HepG2 (cell line): ENCODE results near the gene RPL37A. TPM values are rescaled to one million over a fixed set of nuclear protein-coding genes. Genes with fewer than 3 reads are reported as not detected.

Source experiments
- DPF2 ChIP-seq: sonication (generic); formaldehyde crosslinking; IDR thresholded peaks from 2 replicates; pipeline ENCODE4 v1.4.0; 2020; ENCODE audit warnings: mild to moderate bottlenecking, low read depth, missing genetic modification reagents, borderline replicate concordance
- HMG20A ChIP-seq: IDR thresholded peaks from 2 replicates; pipeline ENCODE4 v1.6.1; 2016; ENCODE audit warnings: borderline replicate concordance
- KAT8 ChIP-seq: IDR thresholded peaks from 2 replicates; pipeline ENCODE4 v1.6.1; 2016; ENCODE audit warnings: missing genetic modification reagents, missing compliant biosample characterization
- MBNL3 ChIP-seq: fragments of 250-450 bp; sonication (Bioruptor Pico); conservative IDR thresholded peaks from 2 replicates; pipeline ENCODE4 v1.8.0; 2022; ENCODE audit warnings: mild to moderate bottlenecking, inconsistent platforms
- PCBP2 ChIP-seq: fragments of 200-400 bp; formaldehyde crosslinking; optimal IDR thresholded peaks from 2 replicates; pipeline ENCODE3; 2018; ENCODE audit warnings: low read length, low read depth; ENCODE audit not compliant: poor library complexity, severe bottlenecking
- SP2 ChIP-seq: sonication (generic); formaldehyde crosslinking; IDR thresholded peaks from 2 replicates; pipeline ENCODE4 v1.5.1; 2020; ENCODE audit warnings: mild to moderate bottlenecking, missing genetic modification reagents
- XRCC5 ChIP-seq: fragments of 200-400 bp; formaldehyde crosslinking; optimal IDR thresholded peaks from 2 replicates; pipeline ENCODE3; 2017; ENCODE audit warnings: mild to moderate bottlenecking, low read length
- ZFP41 ChIP-seq: sonication (generic); formaldehyde crosslinking; IDR thresholded peaks from 2 replicates; pipeline ENCODE4 v1.4.0; 2020; ENCODE audit warnings: mild to moderate bottlenecking, missing genetic modification reagents, borderline replicate concordance
- ZMAT3 ChIP-seq: sonication (generic); formaldehyde crosslinking; conservative IDR thresholded peaks from 2 replicates; pipeline ENCODE4 v1.7.0; 2021; ENCODE audit warnings: missing genetic modification reagents
- ZNF501 ChIP-seq: sonication (generic); formaldehyde crosslinking; IDR thresholded peaks from 2 replicates; pipeline ENCODE4 v1.5.1; 2020; ENCODE audit warnings: mild to moderate bottlenecking, moderate library complexity, missing genetic modification reagents
- ZNF879 ChIP-seq: sonication (generic); formaldehyde crosslinking; IDR thresholded peaks from 2 replicates; pipeline ENCODE4 v1.8.1; 2023; ENCODE audit warnings: missing genetic modification reagents
- polyA plus RNA-seq, 8 experiments: library from polyadenylated mRNA; depleted of rRNA in 3 of 8; stranded (reverse) in 7 of 8; unstranded in 1 of 8; fragments of >200 nt; fragmentation: Illumina TruSeq in 4 of 8; extraction: Trizol in 4 of 8; gene quantifications; 2 replicates each; pipeline versions ENCODE4 v1.2.1 to v1.2.3, GENCODE V29; 2011 to 2016; ENCODE audit warnings: low read depth in 4 of 8, missing spikeins in 1 of 8, mixed read lengths in 1 of 8; ENCODE audit not compliant: insufficient read depth in 1 of 8
- total RNA-seq, 5 experiments: library from RNA; depleted of rRNA; stranded (reverse); fragments of >200 nt; fragmentation: Illumina TruSeq; extraction: Trizol; gene quantifications; 2 replicates each; pipeline ENCODE4 v1.2.3, GENCODE V29; 2016; ENCODE audit warnings: low read depth in 1 of 5
- TF ChIP-seq, protein P1 (sequence below): sonication (generic); formaldehyde crosslinking; IDR thresholded peaks from 2 replicates; pipeline ENCODE4 v1.5.0; 2020; ENCODE audit warnings: mild to moderate bottlenecking, missing genetic modification reagents
- TF ChIP-seq, protein P2 (sequence below): sonication (generic); formaldehyde crosslinking; IDR thresholded peaks from 2 replicates; pipeline ENCODE4 v1.5.0; 2020; ENCODE audit warnings: missing genetic modification reagents
- TF ChIP-seq, protein P3 (sequence below): sonication (generic); formaldehyde crosslinking; IDR thresholded peaks from 2 replicates; pipeline ENCODE4 v1.4.0; 2020; ENCODE audit warnings: missing genetic modification reagents
- TF ChIP-seq, protein P4 (sequence below): sonication (generic); formaldehyde crosslinking; IDR thresholded peaks from 2 replicates; pipeline ENCODE4 v1.4.0; 2020; ENCODE audit warnings: missing genetic modification reagents, mild to moderate bottlenecking, borderline replicate concordance
- TF ChIP-seq, protein P5 (sequence below): sonication (generic); formaldehyde crosslinking; IDR thresholded peaks from 2 replicates; pipeline ENCODE4 v1.4.0; 2020; ENCODE audit warnings: missing genetic modification reagents, borderline replicate concordance

Gene RPL37A
- total and polyA plus RNA-seq, 2 of the 13 experiments (the other 11 are each of a cell fraction or from before 2014, with no cell fraction given) = 6,902 to 7,910 TPM

DNA sequence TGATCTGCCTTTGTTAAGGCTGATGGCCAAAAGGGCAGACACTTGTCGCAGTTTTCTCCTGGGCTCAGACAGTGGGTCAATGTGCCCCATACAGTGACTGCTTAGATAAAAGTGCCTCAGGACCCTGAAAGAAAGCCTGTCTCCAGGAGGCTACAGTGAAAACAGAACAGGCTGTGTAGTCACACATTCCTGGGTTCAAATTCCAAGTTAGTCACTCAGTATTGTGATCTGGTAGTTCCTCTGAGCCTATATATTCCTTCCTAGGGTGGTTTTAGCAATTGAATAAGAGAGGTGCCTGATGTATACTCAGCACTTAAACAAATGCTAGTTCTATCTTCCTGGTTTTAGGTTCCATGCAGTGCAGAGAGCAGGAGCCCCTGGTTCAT lies 54.4 kb downstream of the RPL37A start (continued):
- TF ChIP-seq, protein P1, sequence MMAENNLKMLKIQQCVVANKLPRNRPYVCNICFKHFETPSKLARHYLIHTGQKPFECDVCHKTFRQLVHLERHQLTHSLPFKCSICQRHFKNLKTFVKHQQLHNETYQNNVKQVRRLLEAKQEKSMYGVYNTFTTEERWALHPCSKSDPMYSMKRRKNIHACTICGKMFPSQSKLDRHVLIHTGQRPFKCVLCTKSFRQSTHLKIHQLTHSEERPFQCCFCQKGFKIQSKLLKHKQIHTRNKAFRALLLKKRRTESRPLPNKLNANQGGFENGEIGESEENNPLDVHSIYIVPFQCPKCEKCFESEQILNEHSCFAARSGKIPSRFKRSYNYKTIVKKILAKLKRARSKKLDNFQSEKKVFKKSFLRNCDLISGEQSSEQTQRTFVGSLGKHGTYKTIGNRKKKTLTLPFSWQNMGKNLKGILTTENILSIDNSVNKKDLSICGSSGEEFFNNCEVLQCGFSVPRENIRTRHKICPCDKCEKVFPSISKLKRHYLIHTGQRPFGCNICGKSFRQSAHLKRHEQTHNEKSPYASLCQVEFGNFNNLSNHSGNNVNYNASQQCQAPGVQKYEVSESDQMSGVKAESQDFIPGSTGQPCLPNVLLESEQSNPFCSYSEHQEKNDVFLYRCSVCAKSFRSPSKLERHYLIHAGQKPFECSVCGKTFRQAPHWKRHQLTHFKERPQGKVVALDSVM (CRISPR knock-in tag) = no peak
- TF ChIP-seq, protein P2, sequence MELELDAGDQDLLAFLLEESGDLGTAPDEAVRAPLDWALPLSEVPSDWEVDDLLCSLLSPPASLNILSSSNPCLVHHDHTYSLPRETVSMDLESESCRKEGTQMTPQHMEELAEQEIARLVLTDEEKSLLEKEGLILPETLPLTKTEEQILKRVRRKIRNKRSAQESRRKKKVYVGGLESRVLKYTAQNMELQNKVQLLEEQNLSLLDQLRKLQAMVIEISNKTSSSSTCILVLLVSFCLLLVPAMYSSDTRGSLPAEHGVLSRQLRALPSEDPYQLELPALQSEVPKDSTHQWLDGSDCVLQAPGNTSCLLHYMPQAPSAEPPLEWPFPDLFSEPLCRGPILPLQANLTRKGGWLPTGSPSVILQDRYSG (CRISPR knock-in tag) = no peak
- peak; percentile 51 for TF ChIP-seq XRCC5
- TF ChIP-seq KAT8 (CRISPR knock-in tag) = peak; percentile 64
- peak; percentile 63 for TF ChIP-seq DPF2 (CRISPR knock-in tag)
- TF ChIP-seq, protein P3, sequence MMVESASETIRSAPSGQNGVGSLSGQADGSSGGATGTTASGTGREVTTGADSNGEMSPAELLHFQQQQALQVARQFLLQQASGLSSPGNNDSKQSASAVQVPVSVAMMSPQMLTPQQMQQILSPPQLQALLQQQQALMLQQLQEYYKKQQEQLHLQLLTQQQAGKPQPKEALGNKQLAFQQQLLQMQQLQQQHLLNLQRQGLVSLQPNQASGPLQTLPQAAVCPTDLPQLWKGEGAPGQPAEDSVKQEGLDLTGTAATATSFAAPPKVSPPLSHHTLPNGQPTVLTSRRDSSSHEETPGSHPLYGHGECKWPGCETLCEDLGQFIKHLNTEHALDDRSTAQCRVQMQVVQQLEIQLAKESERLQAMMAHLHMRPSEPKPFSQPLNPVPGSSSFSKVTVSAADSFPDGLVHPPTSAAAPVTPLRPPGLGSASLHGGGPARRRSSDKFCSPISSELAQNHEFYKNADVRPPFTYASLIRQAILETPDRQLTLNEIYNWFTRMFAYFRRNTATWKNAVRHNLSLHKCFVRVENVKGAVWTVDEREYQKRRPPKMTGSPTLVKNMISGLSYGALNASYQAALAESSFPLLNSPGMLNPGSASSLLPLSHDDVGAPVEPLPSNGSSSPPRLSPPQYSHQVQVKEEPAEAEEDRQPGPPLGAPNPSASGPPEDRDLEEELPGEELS = no peak
- TF ChIP-seq ZNF501 = 0 out of 2 replicates have a peak, but pooled peaks have one; percentile 60
- no peak for TF ChIP-seq PCBP2
- no peak for TF ChIP-seq MBNL3 (CRISPR knock-in tag)
- TF ChIP-seq ZMAT3 (CRISPR knock-in tag) = 0 out of 2 replicates have a peak, but pooled peaks have one; percentile 17
- TF ChIP-seq ZNF879 (CRISPR knock-in tag) = no peak
- TF ChIP-seq SP2 (CRISPR knock-in tag) = no peak
- no peak for TF ChIP-seq ZFP41 (CRISPR knock-in tag)
- TF ChIP-seq, protein P4, sequence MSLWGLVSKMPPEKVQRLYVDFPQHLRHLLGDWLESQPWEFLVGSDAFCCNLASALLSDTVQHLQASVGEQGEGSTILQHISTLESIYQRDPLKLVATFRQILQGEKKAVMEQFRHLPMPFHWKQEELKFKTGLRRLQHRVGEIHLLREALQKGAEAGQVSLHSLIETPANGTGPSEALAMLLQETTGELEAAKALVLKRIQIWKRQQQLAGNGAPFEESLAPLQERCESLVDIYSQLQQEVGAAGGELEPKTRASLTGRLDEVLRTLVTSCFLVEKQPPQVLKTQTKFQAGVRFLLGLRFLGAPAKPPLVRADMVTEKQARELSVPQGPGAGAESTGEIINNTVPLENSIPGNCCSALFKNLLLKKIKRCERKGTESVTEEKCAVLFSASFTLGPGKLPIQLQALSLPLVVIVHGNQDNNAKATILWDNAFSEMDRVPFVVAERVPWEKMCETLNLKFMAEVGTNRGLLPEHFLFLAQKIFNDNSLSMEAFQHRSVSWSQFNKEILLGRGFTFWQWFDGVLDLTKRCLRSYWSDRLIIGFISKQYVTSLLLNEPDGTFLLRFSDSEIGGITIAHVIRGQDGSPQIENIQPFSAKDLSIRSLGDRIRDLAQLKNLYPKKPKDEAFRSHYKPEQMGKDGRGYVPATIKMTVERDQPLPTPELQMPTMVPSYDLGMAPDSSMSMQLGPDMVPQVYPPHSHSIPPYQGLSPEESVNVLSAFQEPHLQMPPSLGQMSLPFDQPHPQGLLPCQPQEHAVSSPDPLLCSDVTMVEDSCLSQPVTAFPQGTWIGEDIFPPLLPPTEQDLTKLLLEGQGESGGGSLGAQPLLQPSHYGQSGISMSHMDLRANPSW (CRISPR knock-in tag) = no peak
- peak; percentile 79; the same call in 1 of the 2 replicates for TF ChIP-seq HMG20A (CRISPR knock-in tag)
- TF ChIP-seq, protein P5, sequence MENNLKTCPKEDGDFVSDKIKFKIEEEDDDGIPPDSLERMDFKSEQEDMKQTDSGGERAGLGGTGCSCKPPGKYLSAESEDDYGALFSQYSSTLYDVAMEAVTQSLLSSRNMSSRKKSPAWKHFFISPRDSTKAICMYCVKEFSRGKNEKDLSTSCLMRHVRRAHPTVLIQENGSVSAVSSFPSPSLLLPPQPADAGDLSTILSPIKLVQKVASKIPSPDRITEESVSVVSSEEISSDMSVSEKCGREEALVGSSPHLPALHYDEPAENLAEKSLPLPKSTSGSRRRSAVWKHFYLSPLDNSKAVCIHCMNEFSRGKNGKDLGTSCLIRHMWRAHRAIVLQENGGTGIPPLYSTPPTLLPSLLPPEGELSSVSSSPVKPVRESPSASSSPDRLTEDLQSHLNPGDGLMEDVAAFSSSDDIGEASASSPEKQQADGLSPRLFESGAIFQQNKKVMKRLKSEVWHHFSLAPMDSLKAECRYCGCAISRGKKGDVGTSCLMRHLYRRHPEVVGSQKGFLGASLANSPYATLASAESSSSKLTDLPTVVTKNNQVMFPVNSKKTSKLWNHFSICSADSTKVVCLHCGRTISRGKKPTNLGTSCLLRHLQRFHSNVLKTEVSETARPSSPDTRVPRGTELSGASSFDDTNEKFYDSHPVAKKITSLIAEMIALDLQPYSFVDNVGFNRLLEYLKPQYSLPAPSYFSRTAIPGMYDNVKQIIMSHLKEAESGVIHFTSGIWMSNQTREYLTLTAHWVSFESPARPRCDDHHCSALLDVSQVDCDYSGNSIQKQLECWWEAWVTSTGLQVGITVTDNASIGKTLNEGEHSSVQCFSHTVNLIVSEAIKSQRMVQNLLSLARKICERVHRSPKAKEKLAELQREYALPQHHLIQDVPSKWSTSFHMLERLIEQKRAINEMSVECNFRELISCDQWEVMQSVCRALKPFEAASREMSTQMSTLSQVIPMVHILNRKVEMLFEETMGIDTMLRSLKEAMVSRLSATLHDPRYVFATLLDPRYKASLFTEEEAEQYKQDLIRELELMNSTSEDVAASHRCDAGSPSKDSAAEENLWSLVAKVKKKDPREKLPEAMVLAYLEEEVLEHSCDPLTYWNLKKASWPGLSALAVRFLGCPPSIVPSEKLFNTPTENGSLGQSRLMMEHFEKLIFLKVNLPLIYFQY (CRISPR knock-in tag) = peak; percentile 69; the same call in 1 of the 2 replicates
